ENCODE measurements around the gene SBDS. TPM values are rescaled to one million over a fixed set of nuclear protein-coding genes. Genes with fewer than 3 reads are reported as not detected.
"Not testable (repeated sequence)": the region's sequence is repeated elsewhere in the genome, so short reads cannot be mapped to it uniquely, and the experiment has no call there.

Gene SBDS
- total RNA-seq, 1 experiment from 2014 or later, result 50.1 TPM

GRCh38 chr7:66994691-66995049 lies 716 bp downstream of the SBDS start:
- H3K4me3 ChIP-seq (replicated peaks in 1 of 2; ENCODE audit: low read depth in 1 of 2, low read length in 2 of 2), result peak overlapping the region; percentile 62 to 71
- peak overlapping the region; percentile 78 for H3K27ac ChIP-seq (ENCODE audit: low read depth, low read length)
- CTCF ChIA-PET; H3K4me1 ChIP-seq (ENCODE audit: control insufficient read depth in 1 of 2, insufficient read depth in 2 of 2, low read length in 2 of 2); H3K9me3 ChIP-seq (ENCODE audit: control insufficient read depth in 1 of 2, insufficient read depth in 1 of 2, low read depth in 1 of 2, low read length in 2 of 2); BruUV-seq (replicated peaks); H3K36me3 ChIP-seq (ENCODE audit: control insufficient read depth in 1 of 2, insufficient read depth in 2 of 2, low read length in 2 of 2); H3K27me3 ChIP-seq (ENCODE audit: insufficient read depth, low read length); RAD21 ChIA-PET (ENCODE audit: low non-redundant PET in 1 of 2, low total read pairs in 2 of 2, uncharacterized antibody in 2 of 2, unreplicated experiment in 2 of 2); H2AFZ ChIP-seq (ENCODE audit: low read depth, low read length, poor library complexity, severe bottlenecking); H4K20me1 ChIP-seq (ENCODE audit: insufficient read depth); POLR2A ChIA-PET; H3K9me2 ChIP-seq (ENCODE audit: insufficient read depth): not testable (repeated sequence)
- H3K9ac ChIP-seq (ENCODE audit: low read length), result peak overlapping the region; percentile 75
- DNase-seq (ENCODE audit: low read depth, low spot score) (peak; percentile 55), ATAC-seq (peak; percentile 58)
- intact Hi-C loops (cut with micrococcal nuclease), result loop anchor here (2.0 to 10.0 kb wide), 2 partner anchors 150 to 970 kb away; no protein-coding TSS in a partner anchor
- peak overlapping the region; percentile 79 for H3K4me2 ChIP-seq (ENCODE audit: low read length)
- TF ChIP-seq CBX3 (IDR thresholded peaks at IDR 0.05; ENCODE audit: low read depth) (peak; percentile 56; the same call in 1 of the 2 replicates), CTCF (IDR thresholded peaks at IDR 0.05 in 2 of 3, conservative IDR thresholded peaks at IDR 0.05 in 1 of 3; ENCODE audit: borderline replicate concordance in 1 of 3, insufficient read depth in 1 of 3, low read depth in 2 of 3, low read length in 2 of 3) (peak; percentile 30 to 46 (median 39); a peak in 4 of 6 replicates), RAD21 (IDR thresholded peaks at IDR 0.05; ENCODE audit: low read depth) (peak; percentile 31; the same call in 1 of the 2 replicates), MAX (IDR thresholded peaks at IDR 0.05) (peak; percentile 47; the same call in 1 of the 2 replicates)
- H3K79me2 ChIP-seq (ENCODE audit: insufficient read depth, low read length), result peaks cover 31% of the 10 kb centered on the region

- H3K9ac ChIP-seq (ENCODE audit: low read length), result peak overlapping the region; percentile 75; the same call in 1 of the 2 replicates
- POLR2A ChIA-PET; H3K9me3 ChIP-seq (ENCODE audit: control insufficient read depth in 1 of 2, insufficient read depth in 1 of 2, low read depth in 1 of 2, low read length in 2 of 2); RAD21 ChIA-PET (ENCODE audit: low non-redundant PET in 1 of 2, low total read pairs in 2 of 2, uncharacterized antibody in 2 of 2, unreplicated experiment in 2 of 2); DNase-seq (ENCODE audit: low read depth, low spot score); H4K20me1 ChIP-seq (ENCODE audit: insufficient read depth); H3K9me2 ChIP-seq (ENCODE audit: insufficient read depth); H3K27ac ChIP-seq (ENCODE audit: low read depth, low read length); H2AFZ ChIP-seq (ENCODE audit: low read depth, low read length, poor library complexity, severe bottlenecking); H3K27me3 ChIP-seq (ENCODE audit: insufficient read depth, low read length); CTCF ChIA-PET; ATAC-seq; H3K4me1 ChIP-seq (ENCODE audit: control insufficient read depth in 1 of 2, insufficient read depth in 2 of 2, low read length in 2 of 2); H3K36me3 ChIP-seq (ENCODE audit: control insufficient read depth in 1 of 2, insufficient read depth in 2 of 2, low read length in 2 of 2): not testable (repeated sequence)
- BruUV-seq (replicated peaks), result TSS peak; percentile 61
- H3K4me2 ChIP-seq (ENCODE audit: low read length), result peak overlapping the region; percentile 79
- H3K79me2 ChIP-seq (ENCODE audit: insufficient read depth, low read length), result peaks cover 31% of the 10 kb centered on the region
- peak overlapping the region; percentile 62 to 71 for H3K4me3 ChIP-seq (replicated peaks in 1 of 2; ENCODE audit: low read depth in 1 of 2, low read length in 2 of 2)
- intact Hi-C loops (cut with micrococcal nuclease), result loop anchor here (2.0 to 10.0 kb wide), 2 partner anchors 149 to 969 kb away; no protein-coding TSS in a partner anchor
Observed at GRCh38 chr7:66994051-66994450, 1.3 kb downstream of the SBDS start.

- RAD21 ChIA-PET (ENCODE audit: low non-redundant PET in 1 of 2, low total read pairs in 2 of 2, uncharacterized antibody in 2 of 2, unreplicated experiment in 2 of 2); H4K20me1 ChIP-seq (ENCODE audit: insufficient read depth); CTCF ChIA-PET; H3K9ac ChIP-seq (ENCODE audit: low read length); POLR2A ChIA-PET; ATAC-seq; H3K27me3 ChIP-seq (ENCODE audit: insufficient read depth, low read length); intact Hi-C loops (cut with micrococcal nuclease); H2AFZ ChIP-seq (ENCODE audit: low read depth, low read length, poor library complexity, severe bottlenecking); BruUV-seq (replicated peaks); H3K4me3 ChIP-seq (replicated peaks in 1 of 2; ENCODE audit: low read depth in 1 of 2, low read length in 2 of 2); H3K9me2 ChIP-seq (ENCODE audit: insufficient read depth); H3K36me3 ChIP-seq (ENCODE audit: control insufficient read depth in 1 of 2, insufficient read depth in 2 of 2, low read length in 2 of 2); H3K4me1 ChIP-seq (ENCODE audit: control insufficient read depth in 1 of 2, insufficient read depth in 2 of 2, low read length in 2 of 2); H3K9me3 ChIP-seq (ENCODE audit: control insufficient read depth in 1 of 2, insufficient read depth in 1 of 2, low read depth in 1 of 2, low read length in 2 of 2); DNase-seq (ENCODE audit: low read depth, low spot score); H3K4me2 ChIP-seq (ENCODE audit: low read length); H3K27ac ChIP-seq (ENCODE audit: low read depth, low read length): not testable (repeated sequence)
- H3K79me2 ChIP-seq (ENCODE audit: insufficient read depth, low read length), result peaks cover 16% of the 10 kb centered on the region
Observed at GRCh38 chr7:66989552-66989951, 5.8 kb downstream of the SBDS start.

- CTCF ChIA-PET; H3K27me3 ChIP-seq (ENCODE audit: insufficient read depth, low read length); H3K79me2 ChIP-seq (ENCODE audit: insufficient read depth, low read length); H3K9me2 ChIP-seq (ENCODE audit: insufficient read depth); H2AFZ ChIP-seq (ENCODE audit: low read depth, low read length, poor library complexity, severe bottlenecking); H3K4me3 ChIP-seq (replicated peaks in 1 of 2; ENCODE audit: low read depth in 1 of 2, low read length in 2 of 2); ATAC-seq; POLR2A ChIA-PET; RAD21 ChIA-PET (ENCODE audit: low non-redundant PET in 1 of 2, low total read pairs in 2 of 2, uncharacterized antibody in 2 of 2, unreplicated experiment in 2 of 2); H3K4me1 ChIP-seq (ENCODE audit: control insufficient read depth in 1 of 2, insufficient read depth in 2 of 2, low read length in 2 of 2); H3K9me3 ChIP-seq (ENCODE audit: control insufficient read depth in 1 of 2, insufficient read depth in 1 of 2, low read depth in 1 of 2, low read length in 2 of 2); H3K36me3 ChIP-seq (ENCODE audit: control insufficient read depth in 1 of 2, insufficient read depth in 2 of 2, low read length in 2 of 2); BruUV-seq (replicated peaks); H3K4me2 ChIP-seq (ENCODE audit: low read length); H4K20me1 ChIP-seq (ENCODE audit: insufficient read depth); intact Hi-C loops (cut with micrococcal nuclease); H3K9ac ChIP-seq (ENCODE audit: low read length); H3K27ac ChIP-seq (ENCODE audit: low read depth, low read length); DNase-seq (ENCODE audit: low read depth, low spot score): not testable (repeated sequence)
Observed at GRCh38 chr7:66980336-66980735, 15.1 kb downstream of the SBDS start.

Measured in HCT116 (cell line).